Effector memory CD8-positive, alpha-beta T cell (primary cell): ENCODE results near the gene MRGPRX2.

ENCODE experiments used
- ATAC-seq: fragments of 150-1000 bp; cut with Tn5 transposase; replicated peaks from 2 replicates; pipeline ENCODE4 v1.10.0; 2021; ENCODE audit warnings: mild to moderate bottlenecking, moderate library complexity
- DNase-seq, 3 experiments: peaks; one replicate each; pipeline ENCODE4 v3.0.0; 2021
- H3K27ac Mint-ChIP-seq, 2 donors: one replicate each; pipeline ENCODE4 v1.8.0; 2022; ENCODE audit warnings: mild to moderate bottlenecking in 2 of 2, mixed read lengths in 2 of 2, moderate library complexity in 2 of 2
- H3K27me3 Mint-ChIP-seq, 2 donors: one replicate each; pipeline ENCODE4 v1.8.0; 2022; ENCODE audit warnings: mixed read lengths in 2 of 2
- H3K36me3 Mint-ChIP-seq: one replicate; pipeline ENCODE4 v1.8.0; 2022; ENCODE audit warnings: mild to moderate bottlenecking, moderate library complexity, mixed read lengths; ENCODE audit not compliant: insufficient read depth
- H3K4me1 Mint-ChIP-seq, 2 donors: one replicate each; pipeline ENCODE4 v1.8.0; 2022; ENCODE audit warnings: low read depth in 2 of 2, mixed read lengths in 2 of 2
- H3K4me3 Mint-ChIP-seq, 2 donors: one replicate each; pipeline ENCODE4 v1.8.0; 2022; ENCODE audit warnings: mild to moderate bottlenecking in 2 of 2, mixed read lengths in 2 of 2, moderate library complexity in 2 of 2
- H3K9me3 Mint-ChIP-seq, 2 donors: one replicate each; pipeline ENCODE4 v1.8.0; 2022; ENCODE audit warnings: mixed read lengths in 2 of 2

The MRGPRX2 gene

DNA sequence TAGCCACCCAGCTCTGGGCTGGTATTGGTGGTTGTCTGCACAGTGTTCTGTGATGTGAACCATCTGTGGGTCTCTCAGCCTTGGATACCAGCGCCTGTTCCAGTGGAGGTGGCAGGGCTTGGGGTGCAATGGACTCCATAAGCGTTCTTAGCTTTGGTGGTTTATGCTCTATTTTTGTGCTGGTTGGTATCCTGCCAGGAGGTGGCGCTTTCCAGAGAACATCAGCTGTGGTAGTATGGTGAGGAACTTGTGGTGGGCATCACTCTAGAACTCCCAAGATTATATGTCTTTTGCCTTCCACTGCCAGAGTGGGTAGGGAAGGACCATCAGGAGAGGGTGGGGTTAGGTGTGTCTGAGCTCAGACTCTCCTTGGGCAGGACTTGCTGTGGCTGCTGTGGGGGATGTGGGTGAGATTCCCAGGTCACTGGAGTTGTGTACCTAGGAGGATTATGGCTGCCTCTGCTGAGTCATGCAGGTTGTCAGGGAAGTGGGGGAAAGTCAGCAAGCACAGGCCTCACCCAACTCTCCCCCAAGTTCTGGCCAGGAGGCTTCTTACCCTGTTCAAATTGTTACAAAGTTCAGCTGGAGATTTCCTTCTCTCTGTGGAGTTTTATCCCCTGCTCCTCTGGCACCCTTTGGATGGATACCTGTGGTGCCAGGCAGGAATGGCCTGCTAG, 47.2 kb downstream of the MRGPRX2 start:
- no peak for DNase-seq

GRCh38 chr11:19012636-19013035, 47.9 kb downstream of the MRGPRX2 start:
- H3K4me3 Mint-ChIP-seq = no peak overlapping the region
- no peak for ATAC-seq
- peaks cover 63 to 68% of the 10 kb centered on the region in 2 donors for H3K27me3 Mint-ChIP-seq
- H3K9me3 Mint-ChIP-seq = peaks cover 0 to 6% of the 10 kb centered on the region in 2 donors
- H3K4me1 Mint-ChIP-seq = no peaks in the 10 kb centered on the region
- no peak for DNase-seq
- H3K27ac Mint-ChIP-seq = no peak overlapping the region
- no peaks in the 10 kb centered on the region for H3K36me3 Mint-ChIP-seq

More for the DNA sequence above, 47.2 kb downstream of the MRGPRX2 start:
- no peak for ATAC-seq
- no peaks in the 10 kb centered on the region for H3K4me1 Mint-ChIP-seq
- H3K9me3 Mint-ChIP-seq = no peaks in the 10 kb centered on the region
- H3K27ac Mint-ChIP-seq = no peak overlapping the region
- peaks cover 61 to 68% of the 10 kb centered on the region in 2 donors for H3K27me3 Mint-ChIP-seq
- H3K4me3 Mint-ChIP-seq = no peak overlapping the region
- no peaks in the 10 kb centered on the region for H3K36me3 Mint-ChIP-seq
